ENCODE data around the gene DVL2.

DNA sequence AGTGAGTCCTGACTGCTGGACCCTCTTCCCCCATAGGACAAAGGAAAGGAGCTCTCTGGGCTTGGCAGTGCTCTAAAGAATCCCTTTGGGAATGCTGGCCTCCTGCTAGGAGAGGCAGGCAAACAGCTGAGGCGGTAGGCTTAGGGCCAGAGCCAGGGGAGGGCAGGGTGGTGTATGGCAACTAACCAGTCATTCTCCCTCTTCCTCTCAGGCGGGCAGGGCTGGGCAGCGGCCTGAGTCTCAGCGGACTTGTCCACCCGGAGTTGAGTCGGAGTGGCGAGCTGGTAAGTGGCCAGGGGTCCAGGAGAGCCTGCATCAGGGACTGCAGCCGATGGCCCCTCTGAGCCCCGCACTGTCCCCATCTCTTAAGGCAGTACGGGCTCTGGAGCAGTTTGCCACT lies 10.2 kb downstream of the DVL2 start:
- no peak for TF ChIP-seq MAZ (IDR thresholded peaks at IDR 0.05; ENCODE audit: borderline replicate concordance, low read depth, low read length)
- TF ChIP-seq MAZ (CRISPR knock-in tag; IDR thresholded peaks at IDR 0.05; ENCODE audit: low read depth) = no peak
- TF ChIP-seq, protein P1, sequence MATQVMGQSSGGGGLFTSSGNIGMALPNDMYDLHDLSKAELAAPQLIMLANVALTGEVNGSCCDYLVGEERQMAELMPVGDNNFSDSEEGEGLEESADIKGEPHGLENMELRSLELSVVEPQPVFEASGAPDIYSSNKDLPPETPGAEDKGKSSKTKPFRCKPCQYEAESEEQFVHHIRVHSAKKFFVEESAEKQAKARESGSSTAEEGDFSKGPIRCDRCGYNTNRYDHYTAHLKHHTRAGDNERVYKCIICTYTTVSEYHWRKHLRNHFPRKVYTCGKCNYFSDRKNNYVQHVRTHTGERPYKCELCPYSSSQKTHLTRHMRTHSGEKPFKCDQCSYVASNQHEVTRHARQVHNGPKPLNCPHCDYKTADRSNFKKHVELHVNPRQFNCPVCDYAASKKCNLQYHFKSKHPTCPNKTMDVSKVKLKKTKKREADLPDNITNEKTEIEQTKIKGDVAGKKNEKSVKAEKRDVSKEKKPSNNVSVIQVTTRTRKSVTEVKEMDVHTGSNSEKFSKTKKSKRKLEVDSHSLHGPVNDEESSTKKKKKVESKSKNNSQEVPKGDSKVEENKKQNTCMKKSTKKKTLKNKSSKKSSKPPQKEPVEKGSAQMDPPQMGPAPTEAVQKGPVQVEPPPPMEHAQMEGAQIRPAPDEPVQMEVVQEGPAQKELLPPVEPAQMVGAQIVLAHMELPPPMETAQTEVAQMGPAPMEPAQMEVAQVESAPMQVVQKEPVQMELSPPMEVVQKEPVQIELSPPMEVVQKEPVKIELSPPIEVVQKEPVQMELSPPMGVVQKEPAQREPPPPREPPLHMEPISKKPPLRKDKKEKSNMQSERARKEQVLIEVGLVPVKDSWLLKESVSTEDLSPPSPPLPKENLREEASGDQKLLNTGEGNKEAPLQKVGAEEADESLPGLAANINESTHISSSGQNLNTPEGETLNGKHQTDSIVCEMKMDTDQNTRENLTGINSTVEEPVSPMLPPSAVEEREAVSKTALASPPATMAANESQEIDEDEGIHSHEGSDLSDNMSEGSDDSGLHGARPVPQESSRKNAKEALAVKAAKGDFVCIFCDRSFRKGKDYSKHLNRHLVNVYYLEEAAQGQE (IDR thresholded peaks at IDR 0.05; ENCODE audit: borderline replicate concordance in 1 of 2, low read depth in 1 of 2, low read length in 2 of 2) = no peak
- TF ChIP-seq, protein P2, sequence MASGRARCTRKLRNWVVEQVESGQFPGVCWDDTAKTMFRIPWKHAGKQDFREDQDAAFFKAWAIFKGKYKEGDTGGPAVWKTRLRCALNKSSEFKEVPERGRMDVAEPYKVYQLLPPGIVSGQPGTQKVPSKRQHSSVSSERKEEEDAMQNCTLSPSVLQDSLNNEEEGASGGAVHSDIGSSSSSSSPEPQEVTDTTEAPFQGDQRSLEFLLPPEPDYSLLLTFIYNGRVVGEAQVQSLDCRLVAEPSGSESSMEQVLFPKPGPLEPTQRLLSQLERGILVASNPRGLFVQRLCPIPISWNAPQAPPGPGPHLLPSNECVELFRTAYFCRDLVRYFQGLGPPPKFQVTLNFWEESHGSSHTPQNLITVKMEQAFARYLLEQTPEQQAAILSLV (CRISPR knock-in tag; IDR thresholded peaks at IDR 0.05; ENCODE audit: borderline replicate concordance) = no peak
- no peak for TF ChIP-seq PRPF4 (IDR thresholded peaks at IDR 0.05; ENCODE audit: low read depth, low read length, poor library complexity, severe bottlenecking)
- no peak for TF ChIP-seq POLR2AphosphoS5 (IDR thresholded peaks at IDR 0.05; ENCODE audit: low read depth, low read length)
- no peak for TF ChIP-seq EP300 (IDR thresholded peaks at IDR 0.05; ENCODE audit: low read depth in 2 of 2, low read length in 2 of 2)
- no peak for TF ChIP-seq EP300 (CRISPR knock-in tag; IDR thresholded peaks at IDR 0.05; ENCODE audit: borderline replicate concordance)
- no peak for TF ChIP-seq ZNF775 (CRISPR knock-in tag; IDR thresholded peaks at IDR 0.05; ENCODE audit: borderline replicate concordance)
- no peak for TF ChIP-seq STAG1 (CRISPR knock-in tag; IDR thresholded peaks at IDR 0.05)
- TF ChIP-seq EHMT2 (IDR thresholded peaks at IDR 0.05; ENCODE audit: borderline replicate concordance, low read depth, low read length) = no peak
- no peak for TF ChIP-seq MEF2D (CRISPR knock-in tag; IDR thresholded peaks at IDR 0.05)
- no peak for TF ChIP-seq ZFP36L2 (CRISPR knock-in tag; IDR thresholded peaks at IDR 0.05)
- TF ChIP-seq EZH2 (conservative IDR thresholded peaks at IDR 0.05; ENCODE audit: low read depth, low read length) = no peak

All from HepG2 (cell line).